Fibroblast of the aortic adventitia (primary cell): ENCODE data around the gene CELA3A. TPM values are rescaled to one million over a fixed set of nuclear protein-coding genes. Genes with fewer than 3 reads are reported as not detected.
A peak's percentile ranks its signal among the peaks of the same experiment; 100 is the strongest.
"Not testable (repeated sequence)": the region's sequence is repeated elsewhere in the genome, so short reads cannot be mapped to it uniquely, and the experiment has no call there.

ENCODE experiments used
- DNase-seq: peaks from one replicate; pipeline ENCODE4 v3.0.0-alpha.2; 2010; ENCODE audit warnings: low read depth
- H3K4me3 ChIP-seq: 2 replicates; pipeline ENCODE4 v1.5.1; 2011; ENCODE audit warnings: low read depth, mild to moderate bottlenecking, control low read depth, low read length, moderate library complexity
- CTCF ChIP-seq: IDR thresholded peaks from 2 replicates; pipeline ENCODE4 v1.5.1; 2011; ENCODE audit warnings: mild to moderate bottlenecking, low read length, control low read depth, inconsistent platforms; ENCODE audit not compliant: insufficient read depth
- total RNA-seq: library from RNA; depleted of rRNA; stranded (reverse); fragments of >200 nt; gene quantifications from 2 replicates; pipeline ENCODE4 v1.2.3, GENCODE V29; 2012; ENCODE audit warnings: low replicate concordance

Gene CELA3A
- total RNA-seq, 1 donor, result not detected

DNA sequence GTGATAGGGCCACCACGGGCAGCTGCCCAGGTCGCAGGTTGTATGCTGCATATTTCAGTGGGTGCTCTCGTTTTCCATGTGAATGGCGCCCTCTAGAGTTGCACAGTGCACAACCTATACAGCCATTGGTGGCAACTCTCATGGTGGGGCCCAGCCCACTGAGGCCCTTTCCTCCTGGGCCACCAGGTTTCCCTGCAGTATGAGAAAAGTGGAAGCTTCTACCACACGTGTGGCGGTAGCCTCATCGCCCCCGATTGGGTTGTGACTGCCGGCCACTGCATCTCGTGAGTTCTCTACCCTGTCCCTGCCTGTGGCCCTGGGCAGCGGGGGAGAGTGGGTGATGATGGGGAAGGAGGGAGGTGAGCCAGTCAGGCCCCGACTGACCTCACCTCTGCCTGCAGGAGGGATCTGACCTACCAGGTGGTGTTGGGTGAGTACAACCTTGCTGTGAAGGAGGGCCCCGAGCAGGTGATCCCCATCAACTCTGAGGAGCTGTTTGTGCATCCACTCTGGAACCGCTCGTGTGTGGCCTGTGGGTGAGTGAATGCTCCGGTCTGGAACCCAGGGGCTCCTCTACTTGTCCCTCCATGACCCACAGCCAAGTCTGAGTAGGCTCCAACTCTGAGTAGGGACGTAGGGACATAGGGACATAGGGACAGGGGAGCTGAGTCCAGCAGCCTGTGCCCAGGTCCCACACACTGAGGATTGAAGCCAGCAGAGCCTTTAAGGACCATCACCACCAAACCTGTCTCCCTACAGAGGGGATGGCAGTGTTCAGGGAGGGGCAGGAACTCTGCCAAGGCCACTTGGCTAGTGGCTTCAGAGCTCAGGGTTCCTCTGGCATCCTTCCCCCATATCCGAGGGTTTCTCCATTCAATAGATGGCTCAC, 4.0 kb downstream of the CELA3A start:
- DNase-seq, result peak; percentile 35
- TF ChIP-seq CTCF, result peak; percentile 21
- H3K4me3 ChIP-seq, result not testable (repeated sequence)

GRCh38 chr1:22006736-22007135, 5.3 kb downstream of the CELA3A start:
- not testable (repeated sequence) for H3K4me3 ChIP-seq, DNase-seq

- DNase-seq, H3K4me3 ChIP-seq: not testable (repeated sequence)
Measured at GRCh38 chr1:22007262-22007661, 5.8 kb downstream of the CELA3A start.

GRCh38 chr1:22009566-22009965, 8.1 kb downstream of the CELA3A start:
- H3K4me3 ChIP-seq, DNase-seq: not testable (repeated sequence)

DNA sequence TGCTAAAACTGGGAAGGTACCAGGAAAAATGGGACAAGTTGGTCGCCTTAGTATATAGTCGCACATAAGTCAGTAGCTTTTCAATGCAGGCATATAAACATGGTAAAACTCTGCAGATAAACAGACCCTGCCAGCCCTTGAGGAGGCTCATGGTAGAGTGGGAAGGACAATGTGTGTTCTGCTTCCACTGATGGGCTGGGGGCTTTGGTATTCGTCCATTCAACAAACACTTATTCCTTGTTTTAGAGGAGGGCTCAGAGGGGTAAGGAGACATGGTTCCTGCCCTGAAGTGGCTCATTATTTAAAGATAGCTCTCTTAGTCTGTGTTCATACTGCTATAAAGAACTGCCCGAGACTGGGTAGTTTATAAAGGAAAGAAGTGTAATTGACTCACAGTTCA, 11.3 kb downstream of the CELA3A start:
- not testable (repeated sequence) for H3K4me3 ChIP-seq, DNase-seq

GRCh38 chr1:22014575-22015206, 13.2 kb downstream of the CELA3A start:
- not testable (repeated sequence) for H3K4me3 ChIP-seq, DNase-seq

GRCh38 chr1:22018583-22019559, 17.4 kb downstream of the CELA3A start:
- TF ChIP-seq CTCF, result peak; percentile 53
- H3K4me3 ChIP-seq, result no peak overlapping the region
- DNase-seq, result peak; percentile 81

GRCh38 chr1:22021061-22021460, 19.6 kb downstream of the CELA3A start:
- TF ChIP-seq CTCF, result no peak
- no peak for DNase-seq
- H3K4me3 ChIP-seq, result no peak overlapping the region
